ENCODE measurements around the gene MACROD1. TPM values are rescaled to one million over a fixed set of nuclear protein-coding genes. Genes with fewer than 3 reads are reported as not detected.
A peak's percentile ranks its signal among the peaks of the same experiment; 100 is the strongest.

Gene MACROD1
- total RNA-seq, 4 donors from 2014 or later = 28.8 to 70.7 (median 33.7) TPM

GRCh38 chr11:64027651-64028397 is 138.1 kb downstream of the MACROD1 start:
- no peak for DNase-seq (ENCODE audit: extremely low spot score)
- Histone ChIP-seq H3K4me3 (peak overlapping the region in 1 of 4 donors; percentile 23), H3K36me3 (no peaks in the 10 kb centered on the region), H3K27me3 (peaks cover 0 to 30% (median 0%) of the 10 kb centered on the region in 4 donors), H3K27ac (replicated peaks in 1 of 4) (no peak overlapping the region), H3K4me1 (peaks cover 5 to 12% (median 10%) of the 10 kb centered on the region in 4 donors), H3K9me3 (no peaks in the 10 kb centered on the region)
- WGBS = 61% methylated on average over 15 of the region's 20 CpGs
- intact Hi-C loops (cut with DNase I) = no loop called here
- TF ChIP-seq EP300 (IDR thresholded peaks at IDR 0.05) (no peak), CTCF (IDR thresholded peaks at IDR 0.05) (no peak), POLR2A (IDR thresholded peaks at IDR 0.05; ENCODE audit: low read depth) (no peak), POLR2AphosphoS5 (IDR thresholded peaks at IDR 0.05) (no peak)

GRCh38 chr11:64026575-64027205 is 139.2 kb downstream of the MACROD1 start:
- Histone ChIP-seq H3K4me1 (peaks cover 5 to 12% (median 10%) of the 10 kb centered on the region in 4 donors), H3K4me3 (no peak overlapping the region), H3K27ac (replicated peaks in 1 of 4) (no peak overlapping the region), H3K9me3 (no peaks in the 10 kb centered on the region), H3K27me3 (peaks cover 0 to 18% (median 0%) of the 10 kb centered on the region in 4 donors), H3K36me3 (no peaks in the 10 kb centered on the region)
- TF ChIP-seq EP300 (IDR thresholded peaks at IDR 0.05) = no peak
- no peak for TF ChIP-seq POLR2AphosphoS5 (IDR thresholded peaks at IDR 0.05)
- no peak for TF ChIP-seq POLR2A (IDR thresholded peaks at IDR 0.05; ENCODE audit: low read depth)
- TF ChIP-seq CTCF (IDR thresholded peaks at IDR 0.05) = no peak
- WGBS = 91% methylated on average over 7 of the region's 7 CpGs
- DNase-seq (ENCODE audit: extremely low spot score) = no peak
- intact Hi-C loops (cut with DNase I) = no loop called here

GRCh38 chr11:64025205-64025604 is 140.7 kb downstream of the MACROD1 start:
- Histone ChIP-seq H3K27me3 (peaks cover 0 to 17% (median 0%) of the 10 kb centered on the region in 4 donors), H3K9me3 (no peaks in the 10 kb centered on the region), H3K36me3 (no peaks in the 10 kb centered on the region), H3K4me3 (no peak overlapping the region), H3K4me1 (peaks cover 5 to 12% (median 10%) of the 10 kb centered on the region in 4 donors), H3K27ac (replicated peaks in 1 of 4) (no peak overlapping the region)
- TF ChIP-seq POLR2AphosphoS5 (IDR thresholded peaks at IDR 0.05) = no peak
- TF ChIP-seq CTCF (IDR thresholded peaks at IDR 0.05) = no peak
- TF ChIP-seq EP300 (IDR thresholded peaks at IDR 0.05) = no peak
- no peak for TF ChIP-seq POLR2A (IDR thresholded peaks at IDR 0.05; ENCODE audit: low read depth)
- intact Hi-C loops (cut with DNase I) = no loop called here
- 84% methylated on average over 4 of the region's 4 CpGs for WGBS
- DNase-seq (ENCODE audit: extremely low spot score) = no peak

GRCh38 chr11:64023712-64024710 is 141.9 kb downstream of the MACROD1 start:
- intact Hi-C loops (cut with DNase I) = no loop called here
- WGBS = 87% methylated on average over 20 of the region's 20 CpGs
- H3K27ac ChIP-seq (replicated peaks in 1 of 4) = no peak overlapping the region

More at GRCh38 chr11:64023712-64024710, 141.9 kb downstream of the MACROD1 start:
- Histone ChIP-seq H3K9me3 (no peaks in the 10 kb centered on the region), H3K27me3 (peaks cover 0 to 12% (median 0%) of the 10 kb centered on the region in 4 donors), H3K36me3 (no peaks in the 10 kb centered on the region), H3K4me1 (peaks cover 9 to 12% (median 12%) of the 10 kb centered on the region in 4 donors), H3K4me3 (no peak overlapping the region)
- no peak for TF ChIP-seq POLR2AphosphoS5 (IDR thresholded peaks at IDR 0.05)
- no peak for DNase-seq (ENCODE audit: extremely low spot score)

Measured in esophagus muscularis mucosa (tissue), 4 donors.